Kidney (tissue), 14 donors: ENCODE measurements around the gene COL28A1. TPM values are rescaled to one million over a fixed set of nuclear protein-coding genes. Genes with fewer than 3 reads are reported as not detected.

Source experiments
- DNase-seq, 5 donors: peaks; one replicate each; pipeline ENCODE4 v3.0.0-alpha.2; 2013 to 2020
- FAIRE-seq: peaks from 2 replicates; lab custom pipeline; 2012; peaks lifted over from hg19 to GRCh38; lab: Jason Lieb, UNC
- H3K27ac ChIP-seq, 2 donors: one replicate each; pipeline ENCODE4 v1.7.0; 2013; ENCODE audit warnings: low read depth in 2 of 2, low read length in 2 of 2, inconsistent platforms in 1 of 2
- H3K27me3 ChIP-seq: one replicate; pipeline ENCODE4 v1.7.1; 2013; ENCODE audit warnings: low read length, inconsistent platforms; ENCODE audit not compliant: control insufficient read depth, insufficient read depth
- H3K36me3 ChIP-seq, 3 donors: one replicate each; pipeline versions ENCODE4 v1.7.0 to v1.7.1; 2013; ENCODE audit warnings: low read length in 3 of 3, control low read depth in 1 of 3, inconsistent platforms in 1 of 3; ENCODE audit not compliant: insufficient read depth in 3 of 3, control insufficient read depth in 2 of 3
- H3K4me1 ChIP-seq, 3 donors: one replicate each; pipeline versions ENCODE4 v1.7.0 to v1.7.1; 2013; ENCODE audit warnings: low read length in 3 of 3, inconsistent platforms in 1 of 3, low read depth in 1 of 3; ENCODE audit not compliant: control insufficient read depth in 2 of 3, insufficient read depth in 2 of 3
- H3K4me3 ChIP-seq, 3 donors: one replicate each; pipeline versions ENCODE4 v1.7.0 to v1.8.1; 2013; ENCODE audit warnings: low read length in 3 of 3, control low read depth in 1 of 3, inconsistent platforms in 1 of 3
- H3K9ac ChIP-seq, 3 donors: one replicate each; pipeline versions ENCODE4 v1.7.0 to v1.7.1; 2013; ENCODE audit warnings: low read length in 3 of 3, control low read depth in 1 of 3, inconsistent platforms in 1 of 3
- H3K9me3 ChIP-seq, 3 donors: one replicate each; pipeline versions ENCODE4 v1.7.0 to v1.7.1; 2013; ENCODE audit warnings: low read length in 3 of 3, control low read depth in 1 of 3, inconsistent platforms in 1 of 3; ENCODE audit not compliant: control insufficient read depth in 2 of 3, insufficient read depth in 1 of 3
- intact Hi-C: fragments of 100-400 bp; cut with DNase I; formaldehyde crosslinking; loops from one replicate; pipeline ENCODE4 v1.11.1; 2022
- polyA plus RNA-seq: library from polyadenylated mRNA; stranded (reverse); fragments of 350-450 nt; fragmentation: Illumina TruSeq; extraction: RNeasy Lipid Tissue Mini Kit (QIAGEN cat#74804); gene quantifications from one replicate; pipeline ENCODE4 v1.2.3, GENCODE V29; 2014; ENCODE audit warnings: low read depth, low replicate concordance; ENCODE audit not compliant: insufficient read depth
- total RNA-seq: library from RNA; stranded (reverse); fragmentation: NEBNext Ultra II Directional; extraction: Animal tissue kit (Norgen Biotek cat#: 25700); gene quantifications from one replicate; pipeline ENCODE4 v1.2.1, GENCODE V29; 2021
- TF ChIP-seq, protein P1 (sequence below): IDR thresholded peaks from 3 replicates; pipeline ENCODE4 v1.5.1; 2012; ENCODE audit warnings: mild to moderate bottlenecking, moderate library complexity, borderline replicate concordance; ENCODE audit not compliant: insufficient read depth; ENCODE audit errors: extremely low read depth
- donor health status: control.
- donor health status: control.
- donor health status: control.
- donor health status: control.
- donor health status: control.
- donor health status: DM: yes; HTN: yes; CAD: no.
- donor health status: Normal renal cell carcinoma (clear cell type).

COL28A1 gene
- total and polyA plus RNA-seq, 2 donors from 2014 or later, result 2.7 to 5.8 TPM

DNA sequence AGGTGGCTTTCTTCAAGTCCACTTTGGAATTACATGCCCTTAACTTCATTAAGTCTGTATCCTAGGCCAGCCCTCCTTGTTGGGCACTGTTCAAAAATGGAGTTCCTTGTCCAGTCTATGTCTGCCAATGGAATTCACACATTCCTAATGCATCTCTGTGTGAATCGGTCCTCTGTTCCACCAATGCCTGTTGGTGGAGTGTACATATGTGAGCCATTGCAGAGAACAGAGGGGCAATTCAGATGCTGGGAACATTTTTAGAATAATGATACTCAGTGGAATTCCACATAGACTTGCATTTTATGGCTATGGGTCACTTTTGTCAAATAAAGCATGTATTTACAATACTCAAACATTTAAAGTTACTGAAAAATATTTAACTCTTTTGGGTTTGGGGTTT is 108.3 kb downstream of the COL28A1 start:
- Histone ChIP-seq H3K9me3 (no peaks in the 10 kb centered on the region), H3K9ac (no peak overlapping the region), H3K27ac (no peak overlapping the region), H3K36me3 (no peaks in the 10 kb centered on the region), H3K4me3 (no peak overlapping the region), H3K4me1 (peaks cover 0 to 4% (median 0%) of the 10 kb centered on the region in 3 donors), H3K27me3 (no peaks in the 10 kb centered on the region)
- intact Hi-C loops, result no loop called here
- TF ChIP-seq, protein P1, sequence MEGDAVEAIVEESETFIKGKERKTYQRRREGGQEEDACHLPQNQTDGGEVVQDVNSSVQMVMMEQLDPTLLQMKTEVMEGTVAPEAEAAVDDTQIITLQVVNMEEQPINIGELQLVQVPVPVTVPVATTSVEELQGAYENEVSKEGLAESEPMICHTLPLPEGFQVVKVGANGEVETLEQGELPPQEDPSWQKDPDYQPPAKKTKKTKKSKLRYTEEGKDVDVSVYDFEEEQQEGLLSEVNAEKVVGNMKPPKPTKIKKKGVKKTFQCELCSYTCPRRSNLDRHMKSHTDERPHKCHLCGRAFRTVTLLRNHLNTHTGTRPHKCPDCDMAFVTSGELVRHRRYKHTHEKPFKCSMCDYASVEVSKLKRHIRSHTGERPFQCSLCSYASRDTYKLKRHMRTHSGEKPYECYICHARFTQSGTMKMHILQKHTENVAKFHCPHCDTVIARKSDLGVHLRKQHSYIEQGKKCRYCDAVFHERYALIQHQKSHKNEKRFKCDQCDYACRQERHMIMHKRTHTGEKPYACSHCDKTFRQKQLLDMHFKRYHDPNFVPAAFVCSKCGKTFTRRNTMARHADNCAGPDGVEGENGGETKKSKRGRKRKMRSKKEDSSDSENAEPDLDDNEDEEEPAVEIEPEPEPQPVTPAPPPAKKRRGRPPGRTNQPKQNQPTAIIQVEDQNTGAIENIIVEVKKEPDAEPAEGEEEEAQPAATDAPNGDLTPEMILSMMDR, result no peak
- DNase-seq (no peak), FAIRE-seq (no peak)

DNA sequence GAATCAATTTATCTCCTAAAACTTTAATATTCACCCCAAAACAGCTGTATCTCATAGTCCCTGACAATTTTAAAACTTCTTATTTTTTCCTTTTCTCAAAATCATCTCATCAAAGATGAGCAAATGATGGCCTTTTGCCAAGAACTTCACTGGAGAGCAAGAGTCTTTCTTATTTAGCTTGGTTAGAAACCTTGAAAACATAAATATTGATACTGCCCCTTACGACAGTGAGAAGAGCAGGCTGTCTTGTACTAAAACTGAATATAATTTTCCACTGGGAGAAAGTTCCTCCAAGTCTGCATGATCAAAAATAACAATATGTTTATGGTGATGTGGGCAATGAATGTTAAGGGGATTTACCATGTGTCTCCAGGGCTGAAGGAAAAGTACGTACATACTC is 109.0 kb downstream of the COL28A1 start:
- Histone ChIP-seq H3K4me3 (no peak overlapping the region), H3K9me3 (no peaks in the 10 kb centered on the region)
- FAIRE-seq, result no peak

DNA sequence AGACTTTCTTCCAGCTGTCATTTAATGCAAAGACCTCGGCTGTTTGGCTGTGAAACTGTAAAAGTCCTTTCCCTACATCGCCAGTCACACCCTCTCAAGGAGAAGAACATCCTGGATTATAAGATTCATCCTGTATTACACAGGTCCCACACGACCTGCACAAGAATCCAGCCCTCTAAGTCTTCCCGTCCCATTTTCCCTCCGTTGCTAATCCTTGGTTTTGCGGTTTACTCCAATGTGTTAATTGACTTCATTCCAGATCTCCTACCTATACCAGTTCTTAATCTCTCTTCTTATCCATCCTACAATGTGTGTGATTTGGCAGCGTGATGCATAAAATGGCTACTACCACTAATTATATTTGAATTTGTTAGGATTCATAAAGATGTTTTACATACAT is 110.4 kb downstream of the COL28A1 start:
- Histone ChIP-seq H3K4me1 (peaks cover 0 to 4% (median 0%) of the 10 kb centered on the region in 3 donors), H3K27ac (no peak overlapping the region), H3K9ac (no peak overlapping the region), H3K9me3 (no peaks in the 10 kb centered on the region), H3K27me3 (no peaks in the 10 kb centered on the region), H3K36me3 (no peaks in the 10 kb centered on the region), H3K4me3 (no peak overlapping the region)
- FAIRE-seq (no peak), DNase-seq (no peak)
- TF ChIP-seq, protein P1, result no peak
- intact Hi-C loops, result no loop called here

More for the DNA sequence above, 109.0 kb downstream of the COL28A1 start:
- Histone ChIP-seq H3K27me3 (no peaks in the 10 kb centered on the region), H3K4me1 (peaks cover 0 to 4% (median 0%) of the 10 kb centered on the region in 3 donors), H3K36me3 (no peaks in the 10 kb centered on the region), H3K27ac (no peak overlapping the region), H3K9ac (no peak overlapping the region)
- TF ChIP-seq, protein P1, result no peak
- DNase-seq, result peak in 2 of 5 donors; percentile 25 to 62
- intact Hi-C loops, result no loop called here
